ENCODE data around the gene PARD3. TPM values are rescaled to one million over a fixed set of nuclear protein-coding genes. Genes with fewer than 3 reads are reported as not detected.

PARD3 gene
- total and polyA plus RNA-seq, 2 donors (not counting 3 experiments of a cell fraction or from before 2014, with no cell fraction given), result 7.3 to 24.1 TPM

DNA sequence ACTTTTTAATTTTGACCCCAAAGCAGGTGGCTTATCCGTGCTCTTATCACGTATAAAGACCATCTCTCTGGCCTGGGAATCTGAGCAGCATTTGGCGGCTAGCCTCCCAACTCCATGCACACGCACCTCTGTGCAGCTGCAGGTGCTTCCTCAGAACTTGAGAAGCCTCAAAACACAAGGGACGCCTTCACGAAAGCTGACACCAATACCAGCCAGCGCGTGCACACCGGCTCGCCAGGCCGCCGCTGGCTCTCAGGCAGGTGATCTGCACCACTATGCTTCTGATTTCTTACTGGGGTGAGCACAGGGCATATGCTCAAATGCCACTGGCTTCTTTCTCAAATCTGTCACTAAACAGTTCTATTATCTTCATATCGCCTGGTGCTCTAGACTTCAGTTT, 145.0 kb downstream of the PARD3 start:
- POLR2A ChIA-PET, result no interaction called here
- dilution Hi-C loops (cut with MboI; ENCODE audit: extremely low pct_ligation_motif_present, low sequenced_read_pairs), result no loop called here

More for the DNA sequence above, 145.0 kb downstream of the PARD3 start:
- no TSS peak for BruUV-seq (replicated peaks)
- Histone ChIP-seq H3K36me3 (ENCODE audit: control insufficient read depth in 2 of 2, extremely low read depth in 1 of 2, insufficient read depth in 2 of 2, low read length in 2 of 2) (no peaks in the 10 kb centered on the region), H3K27ac (ENCODE audit: insufficient read depth, low read depth, low read length) (no peak overlapping the region), H3K4me1 (ENCODE audit: control insufficient read depth, extremely low read depth, insufficient read depth, low read length) (no peaks in the 10 kb centered on the region), H3K9ac (replicated peaks; ENCODE audit: extremely low read depth, insufficient read depth, low read length) (no peak overlapping the region), H4K20me1 (replicated peaks; ENCODE audit: control insufficient read depth, extremely low read depth, insufficient read depth, low read length) (no peaks in the 10 kb centered on the region), H3K79me2 (ENCODE audit: control insufficient read depth, insufficient read depth, low read length) (no peaks in the 10 kb centered on the region), H3K4me2 (ENCODE audit: insufficient read depth, low read length) (no peak overlapping the region), H3K27me3 (ENCODE audit: control insufficient read depth in 2 of 2, insufficient read depth in 2 of 2, low read length in 2 of 2) (no peaks in the 10 kb centered on the region), H2AFZ (ENCODE audit: low read depth, low read length) (no peak overlapping the region), H3K9me3 (replicated peaks; ENCODE audit: control insufficient read depth, insufficient read depth, low read length) (no peaks in the 10 kb centered on the region), H3K4me3 (replicated peaks in 1 of 3; ENCODE audit: insufficient read depth in 1 of 3, low read depth in 1 of 3, low read length in 3 of 3) (no peak overlapping the region), H3K9me1 (replicated peaks; ENCODE audit: control insufficient read depth, extremely low read depth, insufficient read depth, low read length) (no peaks in the 10 kb centered on the region)
- no peak for DNase-seq (ENCODE audit: low read depth, low spot score)
- no peak for TF ChIP-seq FOS (IDR thresholded peaks at IDR 0.05; ENCODE audit: borderline replicate concordance, insufficient read depth, low read length)
- TF ChIP-seq POLR2AphosphoS5 (IDR thresholded peaks at IDR 0.05; ENCODE audit: insufficient read depth, low read depth, low read length), result no peak
- no peak for TF ChIP-seq MYC (IDR thresholded peaks at IDR 0.05; ENCODE audit: low read depth, low read length)
- TF ChIP-seq, protein P1, sequence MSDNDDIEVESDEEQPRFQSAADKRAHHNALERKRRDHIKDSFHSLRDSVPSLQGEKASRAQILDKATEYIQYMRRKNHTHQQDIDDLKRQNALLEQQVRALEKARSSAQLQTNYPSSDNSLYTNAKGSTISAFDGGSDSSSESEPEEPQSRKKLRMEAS (IDR thresholded peaks at IDR 0.05; ENCODE audit: insufficient read depth, insufficient read length), result no peak
- no peak for TF ChIP-seq EZH2 (IDR thresholded peaks at IDR 0.05; ENCODE audit: borderline replicate concordance, low read depth, low read length, severe bottlenecking)
- TF ChIP-seq JUN (IDR thresholded peaks at IDR 0.05; ENCODE audit: borderline replicate concordance, insufficient read depth, insufficient read length, low read depth), result no peak
- TF ChIP-seq POLR2A (IDR thresholded peaks at IDR 0.05; ENCODE audit: low read depth, low read length), result no peak
- TF ChIP-seq, protein P2, sequence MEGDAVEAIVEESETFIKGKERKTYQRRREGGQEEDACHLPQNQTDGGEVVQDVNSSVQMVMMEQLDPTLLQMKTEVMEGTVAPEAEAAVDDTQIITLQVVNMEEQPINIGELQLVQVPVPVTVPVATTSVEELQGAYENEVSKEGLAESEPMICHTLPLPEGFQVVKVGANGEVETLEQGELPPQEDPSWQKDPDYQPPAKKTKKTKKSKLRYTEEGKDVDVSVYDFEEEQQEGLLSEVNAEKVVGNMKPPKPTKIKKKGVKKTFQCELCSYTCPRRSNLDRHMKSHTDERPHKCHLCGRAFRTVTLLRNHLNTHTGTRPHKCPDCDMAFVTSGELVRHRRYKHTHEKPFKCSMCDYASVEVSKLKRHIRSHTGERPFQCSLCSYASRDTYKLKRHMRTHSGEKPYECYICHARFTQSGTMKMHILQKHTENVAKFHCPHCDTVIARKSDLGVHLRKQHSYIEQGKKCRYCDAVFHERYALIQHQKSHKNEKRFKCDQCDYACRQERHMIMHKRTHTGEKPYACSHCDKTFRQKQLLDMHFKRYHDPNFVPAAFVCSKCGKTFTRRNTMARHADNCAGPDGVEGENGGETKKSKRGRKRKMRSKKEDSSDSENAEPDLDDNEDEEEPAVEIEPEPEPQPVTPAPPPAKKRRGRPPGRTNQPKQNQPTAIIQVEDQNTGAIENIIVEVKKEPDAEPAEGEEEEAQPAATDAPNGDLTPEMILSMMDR (IDR thresholded peaks at IDR 0.05; ENCODE audit: extremely low read depth in 1 of 2, insufficient read depth in 1 of 2, low read depth in 1 of 2, low read length in 2 of 2), result no peak
- TF ChIP-seq GATA2 (IDR thresholded peaks at IDR 0.05; ENCODE audit: insufficient read depth, insufficient read length, low read depth, low read length), result no peak
- CTCF ChIA-PET, result no interaction called here
- intact Hi-C loops (cut with micrococcal nuclease), result no loop called here
- no peak for FAIRE-seq
